Smooth muscle cell (in vitro differentiated cells): ENCODE results near the gene SOX6. TPM values are rescaled to one million over a fixed set of nuclear protein-coding genes. Genes with fewer than 3 reads are reported as not detected.

Source experiments
- DNase-seq: peaks from one replicate; lab custom pipeline; 2025; ENCODE audit not compliant: unreplicated experiment; lab: John Stamatoyannopoulos, UW
- H2AFZ ChIP-seq: fragments of 200-600 bp; sonication (generic); 2 replicates; pipeline ENCODE4 v1.6.0; 2016; ENCODE audit warnings: antibody characterized with exemption, low read depth, mild to moderate bottlenecking
- H3F3A ChIP-seq: fragments of 200-600 bp; sonication (generic); 2 replicates; pipeline ENCODE4 v1.6.0; 2017; ENCODE audit warnings: antibody characterized with exemption, low read depth
- H3K27ac ChIP-seq: fragments of 200-600 bp; sonication (generic); 2 replicates; pipeline ENCODE4 v1.5.1; 2016; ENCODE audit warnings: low read depth, mild to moderate bottlenecking
- H3K27me3 ChIP-seq: fragments of 200-600 bp; sonication (generic); 2 replicates; pipeline ENCODE4 v1.6.1; 2016; ENCODE audit warnings: low read depth, mild to moderate bottlenecking
- H3K36me3 ChIP-seq: fragments of 200-600 bp; sonication (generic); 2 replicates; pipeline ENCODE4 v1.5.1; 2016; ENCODE audit warnings: low read depth
- H3K4me1 ChIP-seq: fragments of 200-600 bp; sonication (generic); 2 replicates; pipeline ENCODE4 v1.5.1; 2016; ENCODE audit warnings: low read depth
- H3K4me2 ChIP-seq: fragments of 200-600 bp; sonication (generic); 2 replicates; pipeline ENCODE4 v1.6.0; 2016; ENCODE audit warnings: mild to moderate bottlenecking
- H3K4me3 ChIP-seq: fragments of 200-600 bp; sonication (generic); 2 replicates; pipeline ENCODE4 v1.5.1; 2016; ENCODE audit warnings: mild to moderate bottlenecking
- H3K79me2 ChIP-seq: fragments of 200-600 bp; sonication (generic); 2 replicates; pipeline ENCODE4 v1.6.0; 2016; ENCODE audit warnings: low read depth, mild to moderate bottlenecking
- H3K9ac ChIP-seq: fragments of 200-600 bp; sonication (generic); 2 replicates; pipeline ENCODE4 v1.6.0; 2016; ENCODE audit warnings: low read depth
- H3K9me3 ChIP-seq: fragments of 200-600 bp; sonication (generic); replicated peaks from 2 replicates; pipeline ENCODE4 v1.5.1; 2016; ENCODE audit warnings: low read depth
- H4K20me1 ChIP-seq: fragments of 200-600 bp; sonication (generic); 2 replicates; pipeline ENCODE4 v1.6.0; 2016; ENCODE audit warnings: low read depth
- WGBS: methylation state at CpG from one replicate; pipeline ENCODE4 v1.1.7; 2016; ENCODE audit warnings: low lambda C conversion rate; 5-methylcytosine and 5-hydroxymethylcytosine counted together
- polyA plus RNA-seq: library from polyadenylated mRNA; unstranded; fragments of >200 nt; fragmentation: Nextera tagmentation; extraction: Ambion mirVana; gene quantifications from 2 replicates; pipeline ENCODE4 v1.2.1, GENCODE V29; 2016
- total RNA-seq: library from RNA; depleted of rRNA; stranded (reverse); fragments of >200 nt; gene quantifications from 2 replicates; pipeline ENCODE4 v1.2.3, GENCODE V29; 2014
- TF ChIP-seq, protein P1 (sequence below): fragments of 200-600 bp; sonication (generic); IDR thresholded peaks from 2 replicates; pipeline ENCODE4 v1.5.1; 2017; ENCODE audit warnings: borderline replicate concordance, mild to moderate bottlenecking, antibody characterized with exemption; ENCODE audit not compliant: insufficient read depth, poor library complexity, severe bottlenecking

SOX6 gene
- total and polyA plus RNA-seq, 2 experiments from 2014 or later: 11.2 to 27.6 TPM

GRCh38 chr11:15947681-15948648, 408.4 kb downstream of the SOX6 start:
- Histone ChIP-seq H3K9ac (no peak overlapping the region), H3K36me3 (no peaks in the 10 kb centered on the region), H3F3A (no peaks in the 10 kb centered on the region), H3K4me3 (no peak overlapping the region), H3K4me1 (no peaks in the 10 kb centered on the region), H3K4me2 (no peak overlapping the region), H3K79me2 (no peaks in the 10 kb centered on the region), H4K20me1 (no peaks in the 10 kb centered on the region), H2AFZ (no peak overlapping the region), H3K27ac (no peak overlapping the region), H3K9me3 (peaks cover 6% of the 10 kb centered on the region), H3K27me3 (no peaks in the 10 kb centered on the region)
- TF ChIP-seq, protein P1, sequence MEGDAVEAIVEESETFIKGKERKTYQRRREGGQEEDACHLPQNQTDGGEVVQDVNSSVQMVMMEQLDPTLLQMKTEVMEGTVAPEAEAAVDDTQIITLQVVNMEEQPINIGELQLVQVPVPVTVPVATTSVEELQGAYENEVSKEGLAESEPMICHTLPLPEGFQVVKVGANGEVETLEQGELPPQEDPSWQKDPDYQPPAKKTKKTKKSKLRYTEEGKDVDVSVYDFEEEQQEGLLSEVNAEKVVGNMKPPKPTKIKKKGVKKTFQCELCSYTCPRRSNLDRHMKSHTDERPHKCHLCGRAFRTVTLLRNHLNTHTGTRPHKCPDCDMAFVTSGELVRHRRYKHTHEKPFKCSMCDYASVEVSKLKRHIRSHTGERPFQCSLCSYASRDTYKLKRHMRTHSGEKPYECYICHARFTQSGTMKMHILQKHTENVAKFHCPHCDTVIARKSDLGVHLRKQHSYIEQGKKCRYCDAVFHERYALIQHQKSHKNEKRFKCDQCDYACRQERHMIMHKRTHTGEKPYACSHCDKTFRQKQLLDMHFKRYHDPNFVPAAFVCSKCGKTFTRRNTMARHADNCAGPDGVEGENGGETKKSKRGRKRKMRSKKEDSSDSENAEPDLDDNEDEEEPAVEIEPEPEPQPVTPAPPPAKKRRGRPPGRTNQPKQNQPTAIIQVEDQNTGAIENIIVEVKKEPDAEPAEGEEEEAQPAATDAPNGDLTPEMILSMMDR: no peak
- WGBS: 91% methylated on average over 9 of the region's 9 CpGs
- no peak for DNase-seq

DNA sequence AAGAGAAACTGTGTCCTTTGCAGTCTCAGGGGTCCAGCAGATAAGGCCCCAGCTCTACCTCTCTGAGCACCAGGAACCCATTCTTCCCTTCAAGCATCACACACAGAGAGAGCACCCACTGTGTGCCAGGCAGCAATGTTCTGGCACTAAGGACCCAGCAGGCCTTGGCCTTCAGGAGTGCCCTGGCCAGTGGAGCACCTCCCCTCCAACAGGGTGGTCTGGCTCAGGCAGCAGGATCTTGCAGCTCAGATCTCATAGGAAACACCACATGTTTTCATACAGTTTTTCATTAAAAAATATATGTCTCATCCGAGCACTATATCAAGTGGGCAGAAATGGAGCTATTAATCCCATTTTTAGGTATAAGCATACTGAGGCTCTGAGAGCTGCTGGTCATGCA, 410.6 kb downstream of the SOX6 start:
- Histone ChIP-seq H4K20me1 (no peaks in the 10 kb centered on the region), H3K27ac (no peak overlapping the region), H3K4me3 (no peak overlapping the region), H3K79me2 (no peaks in the 10 kb centered on the region), H3K27me3 (no peaks in the 10 kb centered on the region), H3K9ac (no peak overlapping the region), H3K4me2 (no peak overlapping the region), H3K4me1 (no peaks in the 10 kb centered on the region), H2AFZ (no peak overlapping the region), H3F3A (no peaks in the 10 kb centered on the region), H3K9me3 (peaks cover 6% of the 10 kb centered on the region), H3K36me3 (no peaks in the 10 kb centered on the region)
- 87% methylated on average over 1 of the region's 1 CpG for WGBS
- DNase-seq: no peak
- TF ChIP-seq, protein P1: no peak

DNA sequence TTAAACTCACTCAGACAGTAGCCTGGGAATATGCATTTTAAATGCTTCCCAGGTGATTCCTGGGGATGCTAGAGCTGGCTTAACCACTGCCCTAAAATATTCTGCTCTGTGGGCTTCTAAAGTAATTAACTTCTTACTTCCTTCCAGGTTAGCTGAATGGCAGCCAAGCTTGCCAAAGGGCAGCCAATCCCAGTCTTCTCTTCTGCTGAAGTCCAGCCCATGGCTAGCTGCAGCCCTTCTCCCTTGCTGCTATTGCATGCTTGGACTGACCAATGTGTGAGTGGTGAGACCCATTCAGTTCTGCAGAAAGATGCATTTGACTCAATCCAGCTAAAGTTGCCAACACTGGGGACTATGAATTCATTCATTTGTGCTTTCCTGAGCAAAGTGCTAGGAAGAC, 411.9 kb downstream of the SOX6 start:
- H3K4me1 ChIP-seq: no peaks in the 10 kb centered on the region
- no peaks in the 10 kb centered on the region for H3K27me3 ChIP-seq
- H3K9me3 ChIP-seq: peaks cover 6% of the 10 kb centered on the region
- no peaks in the 10 kb centered on the region for H3K79me2 ChIP-seq
- no peak overlapping the region for H2AFZ ChIP-seq
- no peak for DNase-seq
- TF ChIP-seq, protein P1: no peak
- H3F3A ChIP-seq: no peaks in the 10 kb centered on the region
- H4K20me1 ChIP-seq: no peaks in the 10 kb centered on the region
- no peak overlapping the region for H3K4me3 ChIP-seq
- H3K9ac ChIP-seq: no peak overlapping the region
- no peak overlapping the region for H3K4me2 ChIP-seq
- H3K27ac ChIP-seq: no peak overlapping the region
- H3K36me3 ChIP-seq: no peaks in the 10 kb centered on the region
